HL-60 (cell line): ENCODE data around the gene MELK.

Source experiments
- CTCF ChIP-seq: IDR thresholded peaks from one replicate; pipeline ENCODE4 v1.5.1; 2011; ENCODE audit warnings: low read length, control low read depth, inconsistent platforms; ENCODE audit not compliant: insufficient read depth
- GABPA ChIP-seq: IDR thresholded peaks from 2 replicates; pipeline ENCODE4 v1.6.1; 2012; ENCODE audit warnings: low read depth
- POLR2AphosphoS5 ChIP-seq: IDR thresholded peaks from 2 replicates; pipeline ENCODE4 v1.6.1; 2012; ENCODE audit warnings: low read depth
- REST ChIP-seq: IDR thresholded peaks from 2 replicates; pipeline ENCODE4 v1.6.1; 2012; ENCODE audit warnings: low read depth; ENCODE audit not compliant: insufficient replicate concordance
- SPI1 ChIP-seq: IDR thresholded peaks from 2 replicates; pipeline ENCODE4 v1.6.1; 2012; ENCODE audit warnings: low read depth, mild to moderate bottlenecking, borderline replicate concordance

- TF ChIP-seq CTCF (no peak), POLR2AphosphoS5 (no peak), GABPA (no peak), SPI1 (no peak), REST (no peak)
Measured at GRCh38 chr9:36718612-36719011, 145.9 kb downstream of the MELK start.
